Epithelial cell of proximal tubule (primary cell): ENCODE results near the gene IVD. TPM values are rescaled to one million over a fixed set of nuclear protein-coding genes. Genes with fewer than 3 reads are reported as not detected.

ENCODE experiments used
- DNase-seq: peaks from one replicate; pipeline ENCODE4 v3.0.0-alpha.2; 2011; ENCODE audit warnings: low read depth
- H3K4me3 ChIP-seq: 2 replicates; pipeline ENCODE4 v1.5.1; 2011; ENCODE audit warnings: low read depth, mild to moderate bottlenecking, low read length
- total RNA-seq: library from RNA; depleted of rRNA; stranded (reverse); fragments of >200 nt; gene quantifications from 2 replicates; pipeline ENCODE4 v1.2.3, GENCODE V29; 2015
- TF ChIP-seq, protein P1 (sequence below): conservative IDR thresholded peaks from 2 replicates; pipeline ENCODE4 v1.5.1; 2012; ENCODE audit warnings: low read depth, mild to moderate bottlenecking, low read length

Gene IVD
- total RNA-seq, 1 donor from 2014 or later = 34.4 TPM

DNA sequence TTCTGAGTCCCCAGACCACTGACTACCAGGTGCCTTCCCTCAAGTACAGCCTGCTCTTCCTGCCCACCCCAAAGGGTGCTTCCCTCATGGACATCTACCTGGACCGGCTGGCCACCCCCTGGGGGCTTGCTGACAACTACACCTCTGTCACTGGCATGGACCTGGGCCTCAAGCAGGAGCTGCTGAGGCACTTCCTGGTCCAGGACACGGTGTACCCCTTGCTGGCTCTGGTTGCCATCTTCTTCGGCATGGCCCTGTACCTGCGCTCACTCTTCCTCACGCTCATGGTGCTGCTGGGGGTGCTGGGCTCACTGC is 38.3 kb upstream of the IVD start:
- DNase-seq = no peak
- TF ChIP-seq, protein P1, sequence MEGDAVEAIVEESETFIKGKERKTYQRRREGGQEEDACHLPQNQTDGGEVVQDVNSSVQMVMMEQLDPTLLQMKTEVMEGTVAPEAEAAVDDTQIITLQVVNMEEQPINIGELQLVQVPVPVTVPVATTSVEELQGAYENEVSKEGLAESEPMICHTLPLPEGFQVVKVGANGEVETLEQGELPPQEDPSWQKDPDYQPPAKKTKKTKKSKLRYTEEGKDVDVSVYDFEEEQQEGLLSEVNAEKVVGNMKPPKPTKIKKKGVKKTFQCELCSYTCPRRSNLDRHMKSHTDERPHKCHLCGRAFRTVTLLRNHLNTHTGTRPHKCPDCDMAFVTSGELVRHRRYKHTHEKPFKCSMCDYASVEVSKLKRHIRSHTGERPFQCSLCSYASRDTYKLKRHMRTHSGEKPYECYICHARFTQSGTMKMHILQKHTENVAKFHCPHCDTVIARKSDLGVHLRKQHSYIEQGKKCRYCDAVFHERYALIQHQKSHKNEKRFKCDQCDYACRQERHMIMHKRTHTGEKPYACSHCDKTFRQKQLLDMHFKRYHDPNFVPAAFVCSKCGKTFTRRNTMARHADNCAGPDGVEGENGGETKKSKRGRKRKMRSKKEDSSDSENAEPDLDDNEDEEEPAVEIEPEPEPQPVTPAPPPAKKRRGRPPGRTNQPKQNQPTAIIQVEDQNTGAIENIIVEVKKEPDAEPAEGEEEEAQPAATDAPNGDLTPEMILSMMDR = no peak
- H3K4me3 ChIP-seq = peak overlapping the region; percentile 38

DNA sequence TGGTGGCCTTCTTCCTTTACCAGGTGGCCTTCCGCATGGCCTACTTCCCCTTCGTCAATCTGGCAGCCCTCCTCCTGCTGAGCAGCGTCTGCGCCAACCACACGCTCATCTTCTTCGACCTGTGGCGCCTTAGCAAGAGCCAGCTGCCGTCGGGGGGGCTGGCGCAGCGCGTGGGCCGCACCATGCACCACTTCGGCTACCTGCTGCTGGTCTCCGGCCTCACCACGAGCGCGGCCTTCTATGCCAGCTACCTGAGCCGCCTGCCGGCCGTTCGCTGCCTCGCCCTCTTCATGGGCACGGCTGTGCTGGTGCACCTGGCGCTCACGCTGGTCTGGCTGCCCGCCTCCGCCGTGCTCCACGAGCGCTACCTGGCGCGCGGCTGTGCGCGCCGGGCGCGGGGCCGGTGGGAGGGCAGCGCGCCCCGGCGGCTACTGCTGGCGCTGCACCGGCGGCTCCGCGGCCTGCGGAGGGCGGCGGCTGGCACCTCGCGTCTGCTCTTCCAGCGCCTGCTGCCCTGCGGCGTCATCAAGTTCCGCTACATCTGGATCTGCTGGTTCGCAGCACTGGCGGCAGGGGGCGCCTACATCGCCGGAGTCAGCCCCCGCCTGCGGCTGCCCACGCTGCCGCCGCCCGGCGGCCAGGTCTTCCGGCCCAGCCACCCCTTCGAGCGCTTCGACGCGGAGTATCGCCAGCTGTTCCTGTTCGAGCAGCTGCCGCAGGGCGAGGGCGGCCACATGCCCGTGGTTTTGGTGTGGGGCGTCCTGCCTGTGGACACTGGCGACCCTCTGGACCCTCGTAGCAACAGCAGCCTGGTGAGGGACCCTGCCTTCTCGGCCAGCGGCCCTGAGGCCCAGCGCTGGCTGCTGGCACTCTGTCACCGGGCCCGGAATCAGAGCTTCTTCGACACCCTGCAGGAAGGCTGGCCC is 37.6 kb upstream of the IVD start:
- H3K4me3 ChIP-seq = peak overlapping the region; percentile 38
- peak; percentile 27 for DNase-seq
- TF ChIP-seq, protein P1 = peak; percentile 62

DNA sequence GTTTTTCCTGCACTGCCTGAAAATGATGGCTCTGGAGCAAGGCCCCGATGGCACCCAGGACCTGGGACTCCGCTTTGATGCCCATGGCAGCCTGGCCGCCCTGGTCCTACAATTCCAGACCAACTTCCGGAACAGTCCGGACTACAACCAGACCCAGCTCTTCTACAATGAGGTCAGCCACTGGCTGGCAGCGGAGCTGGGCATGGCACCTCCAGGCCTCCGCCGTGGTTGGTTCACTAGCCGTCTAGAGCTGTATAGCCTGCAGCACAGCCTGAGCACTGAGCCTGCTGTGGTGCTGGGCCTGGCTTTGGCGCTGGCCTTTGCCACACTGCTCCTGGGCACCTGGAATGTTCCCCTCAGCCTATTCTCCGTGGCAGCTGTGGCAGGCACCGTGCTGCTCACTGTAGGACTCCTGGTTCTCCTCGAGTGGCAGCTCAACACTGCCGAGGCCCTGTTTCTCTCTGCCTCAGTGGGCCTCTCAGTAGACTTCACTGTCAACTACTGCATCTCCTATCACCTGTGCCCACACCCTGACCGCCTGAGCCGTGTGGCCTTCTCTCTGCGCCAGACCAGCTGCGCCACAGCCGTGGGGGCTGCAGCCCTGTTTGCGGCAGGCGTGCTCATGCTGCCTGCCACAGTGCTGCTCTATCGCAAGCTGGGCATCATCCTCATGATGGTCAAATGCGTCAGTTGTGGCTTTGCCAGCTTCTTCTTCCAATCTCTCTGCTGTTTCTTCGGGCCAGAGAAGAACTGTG is 36.7 kb upstream of the IVD start:
- DNase-seq = no peak
- no peak overlapping the region for H3K4me3 ChIP-seq
- TF ChIP-seq, protein P1 = no peak

DNA sequence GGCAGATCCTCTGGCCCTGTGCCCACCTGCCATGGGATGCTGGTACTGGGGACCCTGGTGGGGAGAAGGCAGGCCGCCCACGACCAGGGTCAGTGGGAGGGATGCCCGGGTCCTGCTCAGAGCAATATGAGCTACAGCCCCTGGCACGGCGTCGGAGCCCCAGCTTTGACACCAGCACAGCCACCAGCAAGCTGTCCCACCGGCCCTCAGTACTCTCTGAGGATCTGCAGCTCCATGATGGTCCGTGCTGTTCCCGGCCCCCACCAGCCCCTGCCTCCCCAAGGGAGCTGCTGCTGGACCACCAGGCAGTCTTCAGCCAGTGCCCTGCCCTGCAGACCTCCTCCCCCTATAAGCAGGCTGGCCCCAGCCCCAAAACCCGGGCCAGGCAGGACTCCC is 36.1 kb upstream of the IVD start:
- TF ChIP-seq, protein P1 = no peak
- no peak overlapping the region for H3K4me3 ChIP-seq
- DNase-seq = no peak

DNA sequence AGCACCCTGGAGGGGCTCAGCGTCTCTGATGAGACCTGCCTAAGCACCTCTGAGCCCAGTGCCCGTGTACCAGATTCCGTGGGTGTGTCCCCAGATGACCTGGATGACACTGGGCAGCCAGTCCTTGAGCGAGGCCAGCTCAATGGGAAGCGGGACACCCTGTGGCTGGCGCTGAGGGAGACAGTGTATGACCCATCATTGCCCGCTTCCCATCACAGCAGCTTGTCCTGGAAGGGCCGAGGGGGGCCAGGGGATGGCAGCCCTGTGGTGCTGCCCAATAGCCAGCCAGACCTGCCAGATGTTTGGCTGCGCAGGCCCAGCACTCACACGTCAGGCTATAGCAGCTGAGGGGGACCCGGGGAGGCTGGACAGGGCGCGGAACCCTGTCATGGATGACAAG is 35.6 kb upstream of the IVD start:
- H3K4me3 ChIP-seq = no peak overlapping the region
- TF ChIP-seq, protein P1 = no peak
- no peak for DNase-seq

DNA sequence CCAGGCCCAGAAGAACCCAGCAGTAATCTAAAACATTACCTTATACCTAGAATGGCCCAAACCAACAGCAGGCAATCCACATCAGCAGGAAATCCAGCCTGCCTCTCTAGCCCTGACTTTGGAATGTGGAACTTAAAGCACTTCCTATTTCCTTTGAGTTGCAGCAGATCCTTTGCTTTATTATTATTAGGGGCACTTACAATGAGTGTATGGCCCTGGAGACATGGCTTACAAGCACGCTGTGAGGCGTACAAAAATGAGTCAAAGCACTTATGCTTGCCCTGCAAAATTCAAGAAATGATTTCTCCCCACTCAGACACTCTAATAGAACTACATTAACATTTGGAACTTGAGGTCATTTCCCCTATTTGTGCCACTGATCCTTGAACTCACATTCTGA is 32.6 kb upstream of the IVD start:
- DNase-seq = no peak
- TF ChIP-seq, protein P1 = no peak
- H3K4me3 ChIP-seq = no peak overlapping the region
